Activated CD4-positive, alpha-beta T cell treated with anti-CD3 and anti-CD28 coated beads, Interleukin-2, amount 50 U/mL, for 4 hours (primary cell): Measurements from ENCODE around the gene CCDC194.
"Not testable (repeated sequence)": the region's sequence is repeated elsewhere in the genome, so short reads cannot be mapped to it uniquely, and the experiment has no call there.

Experiments used
- DNase-seq, 2 experiments: peaks; one replicate each; pipeline ENCODE4 v3.0.0-alpha.2; 2020

Gene CCDC194

GRCh38 chr19:17365361-17365760, 28.6 kb downstream of the CCDC194 start:
- DNase-seq, result no peak

- DNase-seq, result not testable (repeated sequence)
These were observed 30.0 kb downstream of the CCDC194 start for GRCh38 chr19:17363852-17364605.

DNA sequence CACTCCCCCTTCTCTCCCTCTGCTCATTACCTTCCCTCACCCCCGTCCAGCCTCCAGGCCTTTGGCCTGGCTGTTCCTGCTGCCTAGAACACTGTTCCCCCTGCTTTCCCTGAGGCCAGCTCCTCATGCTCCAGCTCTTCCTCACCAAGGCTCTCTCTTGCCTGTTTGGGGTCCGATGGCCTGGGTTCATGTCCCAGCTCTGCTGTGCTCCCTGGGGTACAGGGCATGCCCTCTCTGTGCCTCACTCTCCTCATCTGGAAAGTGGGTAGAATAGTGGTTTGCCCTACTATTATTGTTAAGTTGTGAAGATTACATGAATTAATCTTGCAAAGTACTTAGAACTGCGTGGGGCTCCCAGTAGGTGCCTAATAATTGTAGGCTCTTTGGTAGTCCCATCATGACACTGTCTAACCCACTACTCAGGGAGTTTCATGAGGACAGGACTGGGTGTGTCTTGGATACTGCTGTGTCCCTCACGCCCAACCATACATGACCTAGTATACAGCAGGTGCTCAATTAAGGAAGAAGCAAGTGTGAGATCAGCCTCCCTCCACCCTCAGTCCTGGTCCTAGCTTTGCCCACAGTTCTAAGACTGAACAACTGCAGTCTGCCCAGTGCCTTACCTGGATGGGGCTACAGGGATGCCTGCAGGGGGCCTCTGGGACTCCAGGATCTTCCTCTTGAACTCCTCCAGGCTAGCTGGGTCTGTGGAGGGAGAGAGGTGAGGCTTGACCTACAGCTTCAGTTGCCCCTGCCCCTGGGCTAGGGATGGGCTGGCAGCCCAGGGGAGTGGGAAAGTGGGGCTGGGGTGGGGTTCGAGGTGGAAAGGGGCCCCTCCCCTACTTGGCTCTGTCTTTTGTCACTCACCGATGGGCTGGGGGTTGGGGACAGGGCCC, 33.8 kb downstream of the CCDC194 start:
- DNase-seq, result no peak

DNA sequence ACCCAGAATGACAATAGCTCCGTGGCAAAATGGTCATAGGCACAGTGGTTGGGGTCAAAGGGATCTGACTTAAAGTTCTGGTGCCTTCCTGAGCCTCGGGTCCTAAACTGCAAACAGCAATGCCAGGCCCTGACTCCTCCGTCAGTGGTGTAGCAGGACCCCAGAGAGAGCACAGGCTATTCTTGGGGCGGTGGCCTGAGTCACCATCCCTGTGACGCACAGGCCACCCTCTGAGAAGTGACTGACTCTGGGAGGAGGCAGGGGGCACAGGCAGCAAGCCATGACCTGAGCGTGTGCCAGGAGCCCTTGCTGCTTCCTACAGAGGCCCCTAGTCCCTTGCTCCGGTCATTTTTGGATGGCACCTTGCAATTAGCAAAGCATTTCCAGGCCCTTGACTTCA, 35.6 kb downstream of the CCDC194 start:
- no peak for DNase-seq

GRCh38 chr19:17357724-17358123, 36.3 kb downstream of the CCDC194 start:
- DNase-seq, result no peak

- DNase-seq, result no peak
These were observed 36.8 kb downstream of the CCDC194 start for GRCh38 chr19:17357078-17357666.

DNA sequence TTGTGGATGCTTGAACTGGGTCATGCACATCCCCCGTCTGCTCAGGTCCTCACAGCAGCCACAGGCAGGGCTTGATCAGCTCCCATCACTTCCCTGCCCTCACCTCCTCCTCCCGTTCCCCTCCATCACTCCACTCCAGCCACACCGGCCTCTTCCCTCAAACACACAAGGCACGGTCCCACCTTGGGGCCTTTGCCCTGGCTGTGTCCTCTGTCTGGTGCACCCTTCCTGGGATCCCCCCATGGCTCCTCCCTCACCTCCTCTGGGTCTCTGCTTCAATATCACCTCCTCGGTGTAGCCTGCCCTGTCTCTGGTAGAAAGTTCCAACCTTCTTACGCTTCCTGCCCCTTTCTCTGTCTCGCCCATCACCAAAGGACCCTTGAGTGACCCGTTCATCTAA, 40.6 kb downstream of the CCDC194 start:
- DNase-seq, result no peak

GRCh38 chr19:17352608-17353280, 41.3 kb downstream of the CCDC194 start:
- DNase-seq, result no peak

- no peak for DNase-seq
These were observed 42.1 kb downstream of the CCDC194 start for GRCh38 chr19:17351815-17352435.

GRCh38 chr19:17348700-17349099, 45.3 kb downstream of the CCDC194 start:
- DNase-seq, result no peak

DNA sequence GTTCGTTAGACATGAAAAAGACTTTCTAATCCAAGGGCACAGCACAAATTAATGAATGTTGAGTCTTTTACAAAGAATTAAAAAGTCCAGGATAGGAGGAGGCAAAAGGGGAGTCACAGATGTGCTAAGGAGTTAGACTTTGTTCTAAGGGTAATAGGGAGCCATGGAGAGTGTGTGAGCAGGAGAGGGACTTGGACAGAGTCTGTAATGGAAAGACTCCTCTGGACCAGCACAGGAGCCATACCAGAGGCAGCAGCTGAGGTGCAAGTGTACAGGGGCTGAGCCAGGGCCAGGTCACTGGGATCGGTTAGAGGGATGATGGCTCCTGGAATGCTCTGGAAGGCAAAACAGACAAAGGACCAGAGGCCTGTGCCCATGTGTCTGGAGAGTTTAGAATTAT, 46.1 kb downstream of the CCDC194 start:
- DNase-seq, result no peak

GRCh38 chr19:17347361-17347760, 46.6 kb downstream of the CCDC194 start:
- DNase-seq, result no peak

DNA sequence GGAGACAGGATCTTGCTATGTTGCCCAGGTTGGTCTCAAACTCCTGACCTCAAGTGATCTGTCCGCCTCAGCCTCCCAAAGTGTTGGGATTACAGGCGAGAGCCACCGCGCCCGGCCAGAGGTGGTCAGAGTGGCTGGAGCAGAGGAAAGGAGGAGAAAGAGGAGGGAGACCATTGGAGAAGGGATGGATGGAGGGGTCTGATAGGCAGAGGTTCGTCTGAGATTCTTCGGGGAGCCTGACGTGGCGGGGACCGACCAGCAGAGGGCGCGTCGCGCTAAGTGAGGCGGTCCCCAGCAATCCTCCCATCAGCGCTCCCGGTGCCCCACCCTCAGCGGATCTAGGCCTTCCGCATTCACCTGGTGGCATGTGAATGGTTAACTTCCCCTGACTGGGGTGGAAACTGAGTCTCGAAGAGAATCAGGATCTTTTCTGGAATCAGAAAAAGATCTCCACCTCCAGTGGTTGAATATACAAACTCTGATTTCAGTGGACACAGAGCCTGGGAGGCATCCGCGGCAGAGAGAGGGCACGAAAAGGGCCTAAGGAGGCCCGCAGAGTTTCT, 47.8 kb downstream of the CCDC194 start:
- DNase-seq, result peak; percentile 69 to 76

DNA sequence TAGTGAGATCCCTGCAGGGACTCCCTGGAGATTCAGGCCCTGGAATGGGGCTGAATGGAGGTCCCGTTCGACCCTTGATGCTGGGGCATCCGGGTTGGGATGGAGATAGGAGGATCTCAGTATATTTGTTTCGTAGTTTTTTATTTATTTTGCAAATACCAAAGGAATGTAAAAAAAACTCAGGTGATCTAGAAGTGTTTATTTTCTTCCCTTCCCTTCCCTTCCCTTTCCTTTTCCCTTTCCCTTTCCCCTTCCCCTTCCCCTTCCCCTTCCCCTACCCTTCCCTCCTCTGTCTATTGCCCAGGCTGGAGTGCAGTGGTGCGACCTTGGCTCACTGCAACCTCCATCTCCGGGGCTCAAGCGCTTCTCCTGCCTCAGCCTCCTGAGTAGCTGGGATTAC, 52.2 kb downstream of the CCDC194 start:
- no peak for DNase-seq

GRCh38 chr19:17341386-17341785, 52.6 kb downstream of the CCDC194 start:
- DNase-seq, result no peak

DNA sequence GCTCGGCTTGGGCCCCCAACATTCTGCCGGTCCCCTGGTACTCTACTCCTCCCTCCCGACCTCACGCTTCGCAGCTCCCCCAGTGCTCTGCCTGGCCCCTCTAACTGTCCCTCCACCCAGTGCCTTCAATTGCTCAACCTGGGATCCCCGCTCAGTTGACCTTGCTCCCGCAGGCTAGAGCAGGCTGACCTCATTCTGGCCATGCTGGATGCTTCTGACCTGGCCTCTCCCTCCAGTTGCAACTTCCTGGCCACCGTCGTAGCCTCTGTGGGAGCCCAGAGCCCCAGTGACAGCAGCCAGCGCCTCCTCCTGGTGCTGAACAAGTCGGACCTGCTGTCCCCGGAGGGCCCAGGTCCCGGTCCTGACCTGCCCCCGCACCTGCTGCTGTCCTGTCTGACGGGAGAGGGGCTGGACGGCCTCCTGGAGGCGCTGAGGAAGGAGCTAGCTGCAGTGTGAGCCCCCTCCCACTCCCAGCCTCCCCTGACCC, 53.1 kb downstream of the CCDC194 start:
- no peak for DNase-seq
